Liver (tissue), 9 donors: ENCODE data around the gene RHOG. TPM values are rescaled to one million over a fixed set of nuclear protein-coding genes. Genes with fewer than 3 reads are reported as not detected.

Experiments
- DNase-seq: peaks from one replicate; pipeline ENCODE4 v3.0.0-alpha.2; 2017; ENCODE audit warnings: low spot score
- H3K27ac ChIP-seq, 2 donors: one replicate each; pipeline ENCODE4 v1.7.0; 2013; ENCODE audit warnings: inconsistent platforms in 2 of 2, low read length in 2 of 2, control low read depth in 1 of 2, low read depth in 1 of 2, mild to moderate bottlenecking in 1 of 2
- H3K27me3 ChIP-seq, 4 donors: one replicate each; pipeline versions ENCODE4 v1.6.1 to v1.7.0; 2013; ENCODE audit warnings: low read length in 3 of 4, inconsistent platforms in 1 of 4, mild to moderate bottlenecking in 1 of 4, moderate library complexity in 1 of 4; ENCODE audit not compliant: control insufficient read depth in 4 of 4, insufficient read depth in 4 of 4
- H3K36me3 ChIP-seq, 4 donors: one replicate each; pipeline versions ENCODE4 v1.6.1 to v1.7.0; 2013; ENCODE audit warnings: low read length in 3 of 4, mild to moderate bottlenecking in 3 of 4, low read depth in 1 of 4, moderate library complexity in 1 of 4; ENCODE audit not compliant: control insufficient read depth in 4 of 4, insufficient read depth in 3 of 4
- H3K4me1 ChIP-seq, 4 donors: one replicate each; pipeline versions ENCODE4 v1.6.1 to v1.7.0; 2013; ENCODE audit warnings: low read length in 3 of 4, mild to moderate bottlenecking in 3 of 4, moderate library complexity in 1 of 4; ENCODE audit not compliant: control insufficient read depth in 4 of 4, insufficient read depth in 4 of 4
- H3K4me3 ChIP-seq, 3 donors: one replicate each; pipeline versions ENCODE4 v1.6.1 to v1.7.0; 2013; ENCODE audit warnings: low read length in 3 of 3, control low read depth in 1 of 3, low read depth in 1 of 3, mild to moderate bottlenecking in 1 of 3
- H3K9ac ChIP-seq, 2 donors: one replicate each; pipeline ENCODE4 v1.7.0; 2013; ENCODE audit warnings: low read length in 2 of 2, mild to moderate bottlenecking in 2 of 2, moderate library complexity in 2 of 2, control low read depth in 1 of 2, low read depth in 1 of 2
- H3K9me3 ChIP-seq, 4 donors: one replicate each; pipeline versions ENCODE4 v1.6.1 to v1.7.0; 2013; ENCODE audit warnings: low read length in 3 of 4; ENCODE audit not compliant: control insufficient read depth in 4 of 4
- EGR1 ChIP-seq, 2 donors: IDR thresholded peaks; 2 replicates each; pipeline ENCODE4 v1.6.1; 2016 to 2018; ENCODE audit warnings: antibody characterized with exemption in 2 of 2, low read depth in 2 of 2
- FOXA1 ChIP-seq: IDR thresholded peaks from 2 replicates; pipeline ENCODE4 v1.6.1; 2016; ENCODE audit warnings: antibody characterized with exemption
- FOXA2 ChIP-seq: IDR thresholded peaks from 2 replicates; pipeline ENCODE4 v1.6.1; 2016; ENCODE audit warnings: antibody characterized with exemption
- GABPA ChIP-seq, 2 donors: IDR thresholded peaks in 1 of 2; conservative IDR thresholded peaks in 1 of 2; 2 replicates each; pipeline ENCODE4 v1.6.1; 2016; ENCODE audit warnings: antibody characterized with exemption in 2 of 2, mild to moderate bottlenecking in 1 of 2, moderate library complexity in 1 of 2
- HNF4A ChIP-seq, 2 donors: conservative IDR thresholded peaks; 2 replicates each; pipeline ENCODE4 v1.6.1; 2016; ENCODE audit warnings: antibody characterized with exemption in 2 of 2, mild to moderate bottlenecking in 2 of 2
- HNF4G ChIP-seq: IDR thresholded peaks from 2 replicates; pipeline ENCODE4 v1.6.1; 2016; ENCODE audit warnings: antibody characterized with exemption
- JUND ChIP-seq, 2 donors: IDR thresholded peaks; 2 replicates each; pipeline ENCODE4 v1.6.1; 2016; ENCODE audit warnings: antibody characterized with exemption in 2 of 2
- NR2F2 ChIP-seq: IDR thresholded peaks from 2 replicates; pipeline ENCODE4 v1.6.1; 2016; ENCODE audit warnings: antibody characterized with exemption
- RAD21 ChIP-seq, 2 donors: IDR thresholded peaks; 2 replicates each; pipeline ENCODE4 v1.6.1; 2016; ENCODE audit warnings: antibody characterized with exemption in 2 of 2, mild to moderate bottlenecking in 2 of 2
- RXRA ChIP-seq, 2 donors: IDR thresholded peaks; 2 replicates each; pipeline ENCODE4 v1.6.1; 2017 to 2018; ENCODE audit warnings: antibody characterized with exemption in 2 of 2, mild to moderate bottlenecking in 1 of 2
- SP1 ChIP-seq: IDR thresholded peaks from 2 replicates; pipeline ENCODE4 v1.6.1; 2018; ENCODE audit warnings: antibody characterized with exemption, mild to moderate bottlenecking
- TAF1 ChIP-seq: conservative IDR thresholded peaks from 2 replicates; pipeline ENCODE4 v1.6.1; 2016; ENCODE audit warnings: antibody characterized with exemption, mild to moderate bottlenecking
- YY1 ChIP-seq: IDR thresholded peaks from 2 replicates; pipeline ENCODE4 v1.6.1; 2016; ENCODE audit warnings: antibody characterized with exemption, mild to moderate bottlenecking
- whole genome bisulfite sequencing: extraction: QIAGEN DNeasy Blood & Tissue Kit; methylation state at CpG from one replicate; pipeline ENCODE4 v1.1.7; 2013; 5-methylcytosine and 5-hydroxymethylcytosine counted together
- polyA plus RNA-seq, 2 donors: library from polyadenylated mRNA; stranded (reverse) in 1 of 2; unstranded in 1 of 2; fragments of 200-250 nt in 1 of 2; fragments of >200 nt in 1 of 2; fragmentation: Nextera tagmentation in 1 of 2; extraction: Ambion mirVana in 1 of 2; gene quantifications; one replicate each; pipeline versions ENCODE4 v1.2.1 to v1.2.3, GENCODE V29; 2013 to 2015
- total RNA-seq, 2 donors: library from RNA; depleted of rRNA; stranded (reverse); fragments of >200 nt; gene quantifications; one replicate each; pipeline ENCODE4 v1.2.3, GENCODE V29; 2014
- TF ChIP-seq, protein P1 (sequence below): fragments of 150-350 bp; IDR thresholded peaks from 2 replicates; pipeline ENCODE4 v1.5.1; 2017; ENCODE audit warnings: improper control_type of control experiment, low read depth, low read length; ENCODE audit not compliant: missing input control
- TF ChIP-seq, protein P2 (sequence below): IDR thresholded peaks from 2 replicates; pipeline ENCODE4 v1.6.1; 2016; ENCODE audit warnings: antibody characterized with exemption
- TF ChIP-seq, protein P3 (sequence below): IDR thresholded peaks from 2 replicates; pipeline ENCODE4 v1.6.1; 2016; ENCODE audit warnings: antibody characterized with exemption, mild to moderate bottlenecking
- TF ChIP-seq, protein P4 (sequence below): IDR thresholded peaks from 2 replicates; pipeline ENCODE4 v1.6.1; 2016; ENCODE audit warnings: antibody characterized with exemption
- TF ChIP-seq, protein P5 (sequence below): IDR thresholded peaks from 2 replicates; pipeline ENCODE4 v1.6.1; 2016; ENCODE audit warnings: antibody characterized with exemption
- donor health status: healthy.
- donor health status: healthy.
- donor health status: healthy.
- donor health status: healthy.
- donor health status: healthy.

Gene RHOG
- total and polyA plus RNA-seq, 4 donors, result 7.4 to 32.9 (median 17.8) TPM

DNA sequence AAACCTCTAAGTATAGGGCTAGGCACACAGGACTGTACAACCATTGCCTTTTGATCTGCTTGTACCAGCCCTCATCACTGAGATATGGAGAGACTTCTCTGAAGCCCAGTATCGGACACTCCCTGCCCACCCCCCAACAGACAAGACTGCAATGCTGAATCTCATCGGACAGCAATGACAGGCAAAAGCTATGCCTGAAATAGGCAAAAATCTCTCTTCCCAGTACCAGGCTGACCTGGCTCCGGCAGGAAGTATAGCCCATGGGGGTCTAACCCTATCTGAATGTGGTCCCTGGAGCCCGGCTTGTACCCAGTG, 6.5 kb downstream of the RHOG start (continued):
- TF ChIP-seq EGR1 (IDR thresholded peaks at IDR 0.05; ENCODE audit: low read depth in 2 of 2), result no peak

DNA sequence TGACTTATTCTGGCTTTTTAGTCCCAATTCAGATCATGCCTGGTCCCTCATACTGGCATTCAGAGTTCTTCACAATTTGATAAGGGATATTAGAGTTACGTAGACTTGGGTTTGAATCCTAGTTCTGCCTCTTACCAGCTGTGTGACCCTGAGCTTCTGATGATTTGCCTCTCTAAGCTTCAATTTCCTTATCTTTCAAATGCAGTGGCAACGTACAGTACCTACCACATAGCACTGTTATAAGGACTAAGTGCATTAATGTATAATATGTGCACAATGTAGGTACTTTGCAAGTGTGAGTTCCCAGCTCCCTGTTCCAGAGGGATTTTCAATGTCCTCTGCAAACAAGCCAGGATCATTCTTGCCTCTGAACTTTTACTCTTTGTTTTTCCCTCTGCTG, 7.3 kb downstream of the RHOG start:
- Histone ChIP-seq H3K27me3 (no peaks in the 10 kb centered on the region), H3K9me3 (no peaks in the 10 kb centered on the region), H3K4me1 (peaks cover 2 to 15% (median 5%) of the 10 kb centered on the region in 4 donors), H3K27ac (no peak overlapping the region), H3K36me3 (peaks cover 0 to 4% (median 1%) of the 10 kb centered on the region in 4 donors), H3K4me3 (no peak overlapping the region), H3K9ac (no peak overlapping the region)
- DNase-seq, result no peak
- WGBS, result 88% methylated on average over 2 of the region's 2 CpGs
- TF ChIP-seq FOXA2 (no peak), FOXA1 (no peak), YY1 (no peak), HNF4A (conservative IDR thresholded peaks at IDR 0.05) (no peak), HNF4G (no peak), RXRA (IDR thresholded peaks at IDR 0.05) (no peak), TAF1 (no peak), GABPA (IDR thresholded peaks at IDR 0.05 in 1 of 2, conservative IDR thresholded peaks at IDR 0.05 in 1 of 2) (no peak), NR2F2 (no peak), EGR1 (IDR thresholded peaks at IDR 0.05; ENCODE audit: low read depth in 2 of 2) (no peak), SP1 (no peak), JUND (IDR thresholded peaks at IDR 0.05) (no peak), RAD21 (IDR thresholded peaks at IDR 0.05) (no peak)
- TF ChIP-seq, protein P1, sequence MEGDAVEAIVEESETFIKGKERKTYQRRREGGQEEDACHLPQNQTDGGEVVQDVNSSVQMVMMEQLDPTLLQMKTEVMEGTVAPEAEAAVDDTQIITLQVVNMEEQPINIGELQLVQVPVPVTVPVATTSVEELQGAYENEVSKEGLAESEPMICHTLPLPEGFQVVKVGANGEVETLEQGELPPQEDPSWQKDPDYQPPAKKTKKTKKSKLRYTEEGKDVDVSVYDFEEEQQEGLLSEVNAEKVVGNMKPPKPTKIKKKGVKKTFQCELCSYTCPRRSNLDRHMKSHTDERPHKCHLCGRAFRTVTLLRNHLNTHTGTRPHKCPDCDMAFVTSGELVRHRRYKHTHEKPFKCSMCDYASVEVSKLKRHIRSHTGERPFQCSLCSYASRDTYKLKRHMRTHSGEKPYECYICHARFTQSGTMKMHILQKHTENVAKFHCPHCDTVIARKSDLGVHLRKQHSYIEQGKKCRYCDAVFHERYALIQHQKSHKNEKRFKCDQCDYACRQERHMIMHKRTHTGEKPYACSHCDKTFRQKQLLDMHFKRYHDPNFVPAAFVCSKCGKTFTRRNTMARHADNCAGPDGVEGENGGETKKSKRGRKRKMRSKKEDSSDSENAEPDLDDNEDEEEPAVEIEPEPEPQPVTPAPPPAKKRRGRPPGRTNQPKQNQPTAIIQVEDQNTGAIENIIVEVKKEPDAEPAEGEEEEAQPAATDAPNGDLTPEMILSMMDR, result no peak
- TF ChIP-seq, protein P2, sequence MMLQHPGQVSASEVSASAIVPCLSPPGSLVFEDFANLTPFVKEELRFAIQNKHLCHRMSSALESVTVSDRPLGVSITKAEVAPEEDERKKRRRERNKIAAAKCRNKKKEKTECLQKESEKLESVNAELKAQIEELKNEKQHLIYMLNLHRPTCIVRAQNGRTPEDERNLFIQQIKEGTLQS, result no peak
- TF ChIP-seq, protein P3, sequence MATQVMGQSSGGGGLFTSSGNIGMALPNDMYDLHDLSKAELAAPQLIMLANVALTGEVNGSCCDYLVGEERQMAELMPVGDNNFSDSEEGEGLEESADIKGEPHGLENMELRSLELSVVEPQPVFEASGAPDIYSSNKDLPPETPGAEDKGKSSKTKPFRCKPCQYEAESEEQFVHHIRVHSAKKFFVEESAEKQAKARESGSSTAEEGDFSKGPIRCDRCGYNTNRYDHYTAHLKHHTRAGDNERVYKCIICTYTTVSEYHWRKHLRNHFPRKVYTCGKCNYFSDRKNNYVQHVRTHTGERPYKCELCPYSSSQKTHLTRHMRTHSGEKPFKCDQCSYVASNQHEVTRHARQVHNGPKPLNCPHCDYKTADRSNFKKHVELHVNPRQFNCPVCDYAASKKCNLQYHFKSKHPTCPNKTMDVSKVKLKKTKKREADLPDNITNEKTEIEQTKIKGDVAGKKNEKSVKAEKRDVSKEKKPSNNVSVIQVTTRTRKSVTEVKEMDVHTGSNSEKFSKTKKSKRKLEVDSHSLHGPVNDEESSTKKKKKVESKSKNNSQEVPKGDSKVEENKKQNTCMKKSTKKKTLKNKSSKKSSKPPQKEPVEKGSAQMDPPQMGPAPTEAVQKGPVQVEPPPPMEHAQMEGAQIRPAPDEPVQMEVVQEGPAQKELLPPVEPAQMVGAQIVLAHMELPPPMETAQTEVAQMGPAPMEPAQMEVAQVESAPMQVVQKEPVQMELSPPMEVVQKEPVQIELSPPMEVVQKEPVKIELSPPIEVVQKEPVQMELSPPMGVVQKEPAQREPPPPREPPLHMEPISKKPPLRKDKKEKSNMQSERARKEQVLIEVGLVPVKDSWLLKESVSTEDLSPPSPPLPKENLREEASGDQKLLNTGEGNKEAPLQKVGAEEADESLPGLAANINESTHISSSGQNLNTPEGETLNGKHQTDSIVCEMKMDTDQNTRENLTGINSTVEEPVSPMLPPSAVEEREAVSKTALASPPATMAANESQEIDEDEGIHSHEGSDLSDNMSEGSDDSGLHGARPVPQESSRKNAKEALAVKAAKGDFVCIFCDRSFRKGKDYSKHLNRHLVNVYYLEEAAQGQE, result no peak
- TF ChIP-seq, protein P4, sequence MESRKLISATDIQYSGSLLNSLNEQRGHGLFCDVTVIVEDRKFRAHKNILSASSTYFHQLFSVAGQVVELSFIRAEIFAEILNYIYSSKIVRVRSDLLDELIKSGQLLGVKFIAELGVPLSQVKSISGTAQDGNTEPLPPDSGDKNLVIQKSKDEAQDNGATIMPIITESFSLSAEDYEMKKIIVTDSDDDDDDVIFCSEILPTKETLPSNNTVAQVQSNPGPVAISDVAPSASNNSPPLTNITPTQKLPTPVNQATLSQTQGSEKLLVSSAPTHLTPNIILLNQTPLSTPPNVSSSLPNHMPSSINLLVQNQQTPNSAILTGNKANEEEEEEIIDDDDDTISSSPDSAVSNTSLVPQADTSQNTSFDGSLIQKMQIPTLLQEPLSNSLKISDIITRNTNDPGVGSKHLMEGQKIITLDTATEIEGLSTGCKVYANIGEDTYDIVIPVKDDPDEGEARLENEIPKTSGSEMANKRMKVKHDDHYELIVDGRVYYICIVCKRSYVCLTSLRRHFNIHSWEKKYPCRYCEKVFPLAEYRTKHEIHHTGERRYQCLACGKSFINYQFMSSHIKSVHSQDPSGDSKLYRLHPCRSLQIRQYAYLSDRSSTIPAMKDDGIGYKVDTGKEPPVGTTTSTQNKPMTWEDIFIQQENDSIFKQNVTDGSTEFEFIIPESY, result no peak
- TF ChIP-seq, protein P5, sequence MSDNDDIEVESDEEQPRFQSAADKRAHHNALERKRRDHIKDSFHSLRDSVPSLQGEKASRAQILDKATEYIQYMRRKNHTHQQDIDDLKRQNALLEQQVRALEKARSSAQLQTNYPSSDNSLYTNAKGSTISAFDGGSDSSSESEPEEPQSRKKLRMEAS, result no peak
